AG04450 (cell line): Measurements from ENCODE around the gene GP1BA. TPM values are rescaled to one million over a fixed set of nuclear protein-coding genes. Genes with fewer than 3 reads are reported as not detected.

Experiments
- CTCF ChIA-PET: fragments of 300-600, 350-600 bp; formaldehyde crosslinking; extraction: SDS; loops from one replicate; lab custom pipeline; 2022; ENCODE audit warnings: antibody characterized with exemption, inconsistent platforms; lab: Charles Lee
- POLR2A ChIA-PET: fragments of 350-600 bp; formaldehyde crosslinking; extraction: SDS; loops from one replicate; lab custom pipeline; 2021; ENCODE audit warnings: antibody characterized with exemption, inconsistent platforms; lab: Yijun Ruan, JAX
- DNase-seq: peaks from one replicate; pipeline ENCODE4 v3.0.0-alpha.2; 2011; ENCODE audit warnings: low read depth, low spot score
- H3K27ac ChIP-seq: one replicate; pipeline ENCODE4 v1.5.1; 2012; ENCODE audit warnings: low read depth, low read length, control low read depth
- H3K27me3 ChIP-seq: one replicate; pipeline ENCODE4 v1.6.0; 2012; ENCODE audit warnings: low read length; ENCODE audit not compliant: control insufficient read depth, insufficient read depth
- H3K4me3 ChIP-seq: 2 replicates; pipeline ENCODE4 v1.5.1; 2011; ENCODE audit warnings: mild to moderate bottlenecking, low read depth, low read length, control low read depth
- H3K9me3 ChIP-seq: 2 replicates; pipeline ENCODE4 v1.5.1; 2012; ENCODE audit warnings: low read length; ENCODE audit not compliant: control insufficient read depth, insufficient read depth
- polyA plus RNA-seq: library from polyadenylated mRNA; depleted of rRNA; stranded (reverse); fragments of >200 nt; gene quantifications from 2 replicates; pipeline ENCODE4 v1.2.3, GENCODE V29; 2011
- TF ChIP-seq, protein P1 (sequence below): IDR thresholded peaks from 2 replicates; pipeline ENCODE4 v1.5.1; 2011; ENCODE audit warnings: low read depth, low read length, control low read depth, inconsistent platforms

The GP1BA gene
- polyA plus RNA-seq, 1 experiment: not detected

GRCh38 chr17:4948931-4949320 lies 16.8 kb downstream of the GP1BA start:
- Histone ChIP-seq H3K9me3 (peaks cover 3% of the 10 kb centered on the region; the same call in 1 of the 2 replicates), H3K27ac (peak overlapping the region; percentile 91), H3K27me3 (no peaks in the 10 kb centered on the region), H3K4me3 (peak overlapping the region; percentile 99)
- TF ChIP-seq, protein P1, sequence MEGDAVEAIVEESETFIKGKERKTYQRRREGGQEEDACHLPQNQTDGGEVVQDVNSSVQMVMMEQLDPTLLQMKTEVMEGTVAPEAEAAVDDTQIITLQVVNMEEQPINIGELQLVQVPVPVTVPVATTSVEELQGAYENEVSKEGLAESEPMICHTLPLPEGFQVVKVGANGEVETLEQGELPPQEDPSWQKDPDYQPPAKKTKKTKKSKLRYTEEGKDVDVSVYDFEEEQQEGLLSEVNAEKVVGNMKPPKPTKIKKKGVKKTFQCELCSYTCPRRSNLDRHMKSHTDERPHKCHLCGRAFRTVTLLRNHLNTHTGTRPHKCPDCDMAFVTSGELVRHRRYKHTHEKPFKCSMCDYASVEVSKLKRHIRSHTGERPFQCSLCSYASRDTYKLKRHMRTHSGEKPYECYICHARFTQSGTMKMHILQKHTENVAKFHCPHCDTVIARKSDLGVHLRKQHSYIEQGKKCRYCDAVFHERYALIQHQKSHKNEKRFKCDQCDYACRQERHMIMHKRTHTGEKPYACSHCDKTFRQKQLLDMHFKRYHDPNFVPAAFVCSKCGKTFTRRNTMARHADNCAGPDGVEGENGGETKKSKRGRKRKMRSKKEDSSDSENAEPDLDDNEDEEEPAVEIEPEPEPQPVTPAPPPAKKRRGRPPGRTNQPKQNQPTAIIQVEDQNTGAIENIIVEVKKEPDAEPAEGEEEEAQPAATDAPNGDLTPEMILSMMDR: no peak
- POLR2A ChIA-PET: interaction anchor here (1.8 to 9.1 kb wide), 3 partner anchors 9 to 49 kb away, joined by 11 to 128 read pairs (median 18); partner anchors contain the start of genes INCA1, KIF1C, RNF167 and SLC25A11
- DNase-seq: no peak
- CTCF ChIA-PET: no interaction called here

DNA sequence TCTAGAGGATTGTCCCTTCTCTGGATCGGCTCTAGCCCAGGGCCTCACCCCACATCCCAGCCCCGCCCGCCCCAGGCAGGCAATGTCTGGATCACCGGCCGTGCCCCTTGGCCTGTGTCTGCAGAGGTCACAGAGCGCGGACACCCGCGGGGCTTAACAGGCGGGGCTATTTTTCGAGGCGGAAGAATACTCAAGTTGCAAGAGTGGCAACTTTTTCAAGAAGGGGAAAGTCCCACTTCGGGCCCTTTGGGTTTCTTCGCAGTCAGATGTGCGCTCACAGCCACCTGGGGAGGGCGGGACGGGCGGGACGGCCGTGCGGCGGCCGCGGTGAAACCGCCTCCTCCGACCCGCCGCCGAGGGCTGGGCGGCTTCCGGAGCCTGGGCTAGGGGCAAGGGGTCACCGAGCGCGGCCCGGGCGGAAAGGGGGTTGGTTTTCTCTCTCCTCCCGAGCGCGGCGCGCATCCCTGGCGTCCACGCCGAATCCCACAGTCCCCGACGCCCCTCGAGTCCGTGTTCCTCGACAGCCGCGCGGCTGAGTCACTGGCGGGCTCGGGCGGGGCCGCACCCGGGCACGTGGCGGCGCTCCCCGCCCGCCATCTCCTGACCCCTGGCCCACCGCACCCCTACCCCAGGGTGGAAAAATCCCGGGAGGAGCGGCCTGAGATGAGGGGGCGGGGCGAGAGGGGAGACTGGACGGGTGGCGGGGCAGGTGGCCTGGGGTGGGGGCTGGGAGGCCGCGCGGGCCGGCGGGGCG lies 17.4 kb downstream of the GP1BA start:
- Histone ChIP-seq H3K27ac (peak overlapping the region; percentile 91), H3K9me3 (peaks cover 3% of the 10 kb centered on the region; the same call in 1 of the 2 replicates), H3K4me3 (peak overlapping the region; percentile 99), H3K27me3 (no peaks in the 10 kb centered on the region)
- DNase-seq: no peak
- TF ChIP-seq, protein P1: no peak
- CTCF ChIA-PET: no interaction called here
- POLR2A ChIA-PET: interaction anchor here (1.1 to 9.1 kb wide), 3 partner anchors 10 to 49 kb away, joined by 3 to 128 read pairs (median 18); partner anchors contain the start of genes KIF1C, RNF167, SLC25A11 and SPAG7

- TF ChIP-seq, protein P1: no peak
- Histone ChIP-seq H3K27me3 (no peaks in the 10 kb centered on the region), H3K4me3 (peak overlapping the region; percentile 48), H3K27ac (peak overlapping the region; percentile 91), H3K9me3 (peaks cover 3% of the 10 kb centered on the region; the same call in 1 of the 2 replicates)
- no peak for DNase-seq
- ChIA-PET POLR2A (interaction anchor here (1.1 to 9.1 kb wide), 3 partner anchors 11 to 48 kb away, joined by 3 to 128 read pairs (median 18); partner anchors contain the start of genes KIF1C, RNF167, SLC25A11 and SPAG7), CTCF (no interaction called here)
Observed at GRCh38 chr17:4950075-4950745, 18.1 kb downstream of the GP1BA start.

DNA sequence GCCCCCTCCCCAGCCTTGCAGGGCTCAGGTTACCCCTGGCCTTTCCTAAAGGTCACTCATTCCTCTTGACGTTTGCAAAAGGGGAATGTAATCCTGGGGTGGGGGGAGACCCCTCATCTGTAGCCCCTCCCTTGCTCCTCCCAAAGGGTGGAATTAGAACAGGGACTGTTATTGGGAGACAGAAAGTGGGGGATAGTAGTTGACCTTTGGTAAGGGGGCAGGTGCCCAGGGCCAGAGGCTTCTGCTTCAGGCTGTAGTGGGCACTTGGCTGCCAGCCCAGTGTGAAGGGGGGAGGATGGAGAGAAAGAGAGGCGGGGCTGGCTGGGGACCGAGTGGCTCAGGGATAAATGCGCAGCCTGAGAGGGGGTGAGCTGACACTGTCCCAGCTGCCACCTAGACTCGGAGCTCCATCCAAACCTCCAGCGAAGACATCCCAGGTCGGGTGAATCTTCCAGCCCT lies 18.7 kb downstream of the GP1BA start, which contains the start of gene ENO3:
TSS of gene ENO3 (plus strand) at position 374 of the 459 bp plus-strand sequence. CDS start 711 bp downstream, outside the sequence.
- peaks cover 3% of the 10 kb centered on the region; the same call in 1 of the 2 replicates for H3K9me3 ChIP-seq
- H3K27me3 ChIP-seq: no peaks in the 10 kb centered on the region
- POLR2A ChIA-PET: interaction anchor here (1.1 to 9.1 kb wide), 4 partner anchors 11 to 47 kb away, joined by 3 to 128 read pairs (median 12); partner anchors contain the start of genes KIF1C, RNF167, SLC25A11 and SPAG7
- CTCF ChIA-PET: interaction anchor here (0.6 to 1.1 kb wide), 3 partner anchors 42 to 111 kb away, joined by 3 to 4 read pairs (median 3); no protein-coding TSS in a partner anchor
- H3K4me3 ChIP-seq: peak within 1 kb of the TSS; percentile 48
- DNase-seq: no peak
- peak within 1 kb of the TSS; percentile 91 for H3K27ac ChIP-seq
- TF ChIP-seq, protein P1: no peak
